GM23338 (cell line): ENCODE results near the gene AFP. TPM values are rescaled to one million over a fixed set of nuclear protein-coding genes. Genes with fewer than 3 reads are reported as not detected.

Source experiments
- ATAC-seq: fragments of 200-7000 bp; cut with Tn5 transposase; 3 replicates; pipeline ENCODE4 v1.9.1; 2020
- DNase-seq: peaks from one replicate; pipeline ENCODE4 v3.0.0-alpha.2; 2015; ENCODE audit warnings: low spot score
- H2AFZ ChIP-seq: fragments of 200-600 bp; sonication (generic); 2 replicates; pipeline ENCODE4 v1.8.0; 2016; ENCODE audit warnings: antibody characterized with exemption, mild to moderate bottlenecking, moderate library complexity
- H3F3A ChIP-seq: fragments of 200-600 bp; sonication (generic); replicated peaks from 2 replicates; pipeline ENCODE4 v1.8.0; 2017; ENCODE audit warnings: antibody characterized with exemption, mixed run types, low read depth
- H3K27ac ChIP-seq: fragments of 200-600 bp; sonication (generic); 2 replicates; pipeline ENCODE4 v1.6.1; 2016; ENCODE audit warnings: low read depth
- H3K27me3 ChIP-seq: fragments of 200-600 bp; sonication (generic); 2 replicates; pipeline ENCODE4 v1.8.0; 2016; ENCODE audit warnings: mild to moderate bottlenecking, mixed run types, moderate library complexity; ENCODE audit not compliant: insufficient read depth
- H3K36me3 ChIP-seq: fragments of 200-600 bp; sonication (generic); 2 replicates; pipeline ENCODE4 v1.8.0; 2016; ENCODE audit warnings: mild to moderate bottlenecking; ENCODE audit not compliant: insufficient read depth
- H3K4me1 ChIP-seq: fragments of 200-600 bp; sonication (generic); 2 replicates; pipeline ENCODE4 v1.8.0; 2016; ENCODE audit warnings: mild to moderate bottlenecking, moderate library complexity; ENCODE audit not compliant: insufficient read depth
- H3K4me2 ChIP-seq: fragments of 200-600 bp; sonication (generic); 2 replicates; pipeline ENCODE4 v1.7.1; 2017; ENCODE audit warnings: mixed run types
- H3K4me3 ChIP-seq: fragments of 200-600 bp; sonication (generic); 2 replicates; pipeline ENCODE4 v1.6.1; 2016; ENCODE audit warnings: mixed run types
- H3K79me2 ChIP-seq: fragments of 200-600 bp; sonication (generic); replicated peaks from 2 replicates; pipeline ENCODE4 v1.8.0; 2017; ENCODE audit warnings: mild to moderate bottlenecking; ENCODE audit not compliant: insufficient read depth
- H3K9me2 ChIP-seq: fragments of 200-600 bp; sonication (generic); 2 replicates; pipeline ENCODE4 v1.8.0; 2017; ENCODE audit not compliant: insufficient read depth
- H4K20me1 ChIP-seq: fragments of 200-600 bp; sonication (generic); replicated peaks from 2 replicates; pipeline ENCODE4 v1.8.0; 2017; ENCODE audit warnings: mild to moderate bottlenecking; ENCODE audit not compliant: insufficient read depth
- H3K27ac Mint-ChIP-seq: 2 replicates; pipeline ENCODE4 v1.8.0; 2020; ENCODE audit warnings: inconsistent platforms, mild to moderate bottlenecking, moderate library complexity, mixed read lengths
- H3K27me3 Mint-ChIP-seq: 3 replicates; pipeline ENCODE4 v1.8.0; 2022; ENCODE audit warnings: low read depth, mild to moderate bottlenecking, moderate library complexity, mixed read lengths, inconsistent platforms; ENCODE audit not compliant: insufficient read depth, poor library complexity
- H3K36me3 Mint-ChIP-seq: 3 replicates; pipeline ENCODE4 v1.8.0; 2021; ENCODE audit warnings: low read depth, mild to moderate bottlenecking, inconsistent platforms, moderate library complexity, mixed read lengths
- H3K4me1 Mint-ChIP-seq: 3 replicates; pipeline ENCODE4 v1.8.0; 2020; ENCODE audit warnings: mild to moderate bottlenecking, inconsistent platforms, mixed read lengths
- H3K4me3 Mint-ChIP-seq: 3 replicates; pipeline ENCODE4 v1.8.0; 2021; ENCODE audit warnings: moderate library complexity, mild to moderate bottlenecking, inconsistent platforms, mixed read lengths
- H3K9me3 Mint-ChIP-seq: 3 replicates; pipeline ENCODE4 v1.8.0; 2020; ENCODE audit warnings: moderate library complexity, mild to moderate bottlenecking, inconsistent platforms, mixed read lengths
- CREB1 ChIP-seq: fragments of 250-450 bp; sonication (Bioruptor Pico); IDR thresholded peaks from 2 replicates; pipeline ENCODE4 v1.5.0; 2020; ENCODE audit warnings: low read depth, mild to moderate bottlenecking, moderate library complexity
- POLR2AphosphoS5 ChIP-seq: IDR thresholded peaks from 2 replicates; pipeline ENCODE4 v1.6.1; 2016; ENCODE audit warnings: antibody characterized with exemption, low read depth
- ZNF462 ChIP-seq: fragments of 250-450 bp; sonication (Bioruptor Pico); IDR thresholded peaks from 2 replicates; pipeline ENCODE4 v1.5.0; 2020; ENCODE audit warnings: mild to moderate bottlenecking, moderate library complexity
- polyA plus RNA-seq: library from polyadenylated mRNA; unstranded; fragments of >200 nt; fragmentation: Nextera tagmentation; extraction: Ambion mirVana; gene quantifications from 2 replicates; pipeline ENCODE4 v1.2.1, GENCODE V29; 2016
- total RNA-seq: library from RNA; depleted of rRNA; stranded (reverse); fragments of >200 nt; shearing (Covaris generic); gene quantifications from 2 replicates; pipeline ENCODE4 v1.2.3, GENCODE V29; 2014; rRNA removed

Gene AFP
- total and polyA plus RNA-seq, 2 experiments from 2014 or later = 4.0 to 17.3 TPM

GRCh38 chr4:73505567-73505966 lies 69.5 kb downstream of the AFP start:
- no peaks in the 10 kb centered on the region for H3F3A ChIP-seq
- Mint-ChIP-seq H3K4me3 (no peak overlapping the region), H3K27me3 (no peaks in the 10 kb centered on the region), H3K27ac (no peak overlapping the region), H3K4me1 (no peaks in the 10 kb centered on the region; the same call in 2 of the 3 replicates), H3K9me3 (no peaks in the 10 kb centered on the region), H3K36me3 (no peaks in the 10 kb centered on the region)
- H3K4me2 ChIP-seq = no peak overlapping the region
- H3K79me2 ChIP-seq = no peaks in the 10 kb centered on the region
- ATAC-seq (no peak), DNase-seq (no peak)
- H4K20me1 ChIP-seq = no peaks in the 10 kb centered on the region
- TF ChIP-seq CREB1 (CRISPR knock-in tag) (no peak), POLR2AphosphoS5 (no peak), ZNF462 (CRISPR knock-in tag) (no peak)
- H2AFZ ChIP-seq = no peak overlapping the region
- H3K9me2 ChIP-seq = no peaks in the 10 kb centered on the region
- H3K27me3 ChIP-seq = no peaks in the 10 kb centered on the region
- H3K36me3 ChIP-seq = no peaks in the 10 kb centered on the region
- H3K4me1 ChIP-seq = no peaks in the 10 kb centered on the region
- no peak overlapping the region for H3K4me3 ChIP-seq
- H3K27ac ChIP-seq = no peak overlapping the region

Other genes starting within 250 kb of the AFP start
- 85.3 and 117 TPM in 2 replicates for gene ANKRD17, start 177.4 kb upstream of the AFP start, total RNA-seq
- 33.9 and 41.9 TPM in 2 replicates for gene ANKRD17, start 177.4 kb upstream of the AFP start, polyA plus RNA-seq
- gene ALB, start 31.9 kb upstream of the AFP start, total RNA-seq = not detected in 2 replicates
- not detected in 2 replicates for gene ALB, start 31.9 kb upstream of the AFP start, polyA plus RNA-seq
- gene AFM, start 45.5 kb downstream of the AFP start, total RNA-seq = not detected in 2 replicates
- not detected in 2 replicates for gene AFM, start 45.5 kb downstream of the AFP start, polyA plus RNA-seq
- gene RASSF6, start 184.2 kb downstream of the AFP start, total RNA-seq = 0.14 and 0.23 TPM in 2 replicates
- 0.37 and 0.79 TPM in 2 replicates for gene RASSF6, start 184.2 kb downstream of the AFP start, polyA plus RNA-seq